Adrenal gland (tissue), 12 donors: ENCODE data around the gene OSCAR. TPM values are rescaled to one million over a fixed set of nuclear protein-coding genes. Genes with fewer than 3 reads are reported as not detected.

ENCODE experiments used
- DNase-seq, 7 donors: peaks; one replicate each; pipeline ENCODE4 v3.0.0-alpha.2; 2019 to 2020
- H3K27ac ChIP-seq, 5 donors: fragments of 200-600 bp; sonication (generic) in 4 of 5; 1 replicate in 3 of 5; 2 replicates in 2 of 5; pipeline versions ENCODE4 v1.5.1 to v1.8.0; 2016 to 2020; ENCODE audit warnings: mild to moderate bottlenecking in 1 of 5
- H3K27me3 ChIP-seq: fragments of 200-600 bp; 2 replicates; pipeline ENCODE4 v1.8.0; 2021
- H3K36me3 ChIP-seq, 2 donors: fragments of 200-600 bp; replicated peaks in 1 of 2; 1 replicate in 1 of 2; 2 replicates in 1 of 2; pipeline versions ENCODE4 v1.5.1 to v1.8.0; 2018 to 2022
- H3K4me1 ChIP-seq, 2 donors: fragments of 200-600 bp; replicated peaks in 1 of 2; 1 replicate in 1 of 2; 2 replicates in 1 of 2; pipeline versions ENCODE4 v1.5.1 to v1.8.0; 2018 to 2021
- H3K4me3 ChIP-seq, 4 donors: fragments of 200-600 bp; sonication (generic) in 3 of 4; one replicate each; pipeline ENCODE4 v1.5.1; 2016 to 2018
- H3K9me3 ChIP-seq, 3 donors: fragments of 200-600 bp; sonication (generic) in 1 of 3; replicated peaks in 1 of 3; 1 replicate in 2 of 3; 2 replicates in 1 of 3; pipeline versions ENCODE4 v1.5.1 to v1.8.0; 2016 to 2021
- CTCF ChIP-seq, 6 experiments: fragments of 450-650 bp in 4 of 6; fragments of 200-600 bp in 2 of 6; sonication (generic) in 1 of 6; IDR thresholded peaks; 1 replicate in 5 of 6; 2 replicates in 1 of 6; pipeline versions ENCODE4 v1.5.1 to v1.8.0; 2016 to 2021; ENCODE audit warnings: antibody characterized with exemption in 6 of 6, mild to moderate bottlenecking in 2 of 6, moderate library complexity in 1 of 6
- POLR2A ChIP-seq, 2 donors: fragments of 450-650 bp; IDR thresholded peaks; one replicate each; pipeline ENCODE4 v1.6.1; 2017; ENCODE audit warnings: antibody characterized with exemption in 2 of 2, mild to moderate bottlenecking in 2 of 2, moderate library complexity in 1 of 2
- WGBS, 4 donors: extraction: QIAGEN DNeasy Blood & Tissue Kit in 2 of 4; methylation state at CpG; one replicate each; pipeline versions ENCODE4 v1.1.5 to v1.1.7; 2013 to 2017; 5-methylcytosine and 5-hydroxymethylcytosine counted together
- intact Hi-C, 2 donors: fragments of 100-400 bp; cut with DNase I; formaldehyde crosslinking; loops; one replicate each; pipeline versions ENCODE4 v1.14.1 to v1.15.0; 2022 to 2023
- polyA plus RNA-seq, 3 donors: library from polyadenylated mRNA; stranded (reverse); fragments of 200-250 nt in 2 of 3; fragments of 350-450 nt in 1 of 3; fragmentation: Illumina TruSeq in 1 of 3; extraction: RNeasy Lipid Tissue Mini Kit (QIAGEN cat#74804) in 1 of 3; gene quantifications; one replicate each; pipeline ENCODE4 v1.2.3, GENCODE V29; 2013 to 2014
- total RNA-seq, 9 donors: library from RNA; depleted of rRNA in 4 of 9; stranded (reverse); fragments of >200 nt in 4 of 9; fragments of 120-200 nt in 1 of 9; fragmentation: NEBNext Ultra II Directional in 1 of 9; extraction: Animal tissue kit (Norgen Biotek cat#: 25700) in 1 of 9; gene quantifications; one replicate each; pipeline versions ENCODE4 v1.1.0 to v1.2.4, GENCODE V29; 2013 to 2023
- donor health status: healthy with polysubstance abuse.
- donor health status: Bipolar disorder and iron deficiency.
- donor health status: DM: yes; HTN: yes; CAD: no.
- donor health status: DM: no; HTN: no; CAD: no.
- donor health status: DM: no; HTN: no; CAD: no.
- donor health status: DM: yes; HTN: yes; CAD: no.

OSCAR gene
- total and polyA plus RNA-seq, 12 donors, result 0.11 to 6.6 (median 2.4) TPM; not detected in 1

GRCh38 chr19:54138489-54139256 lies 38.1 kb upstream of the OSCAR start:
- 17 to 20% (median 19%) methylated on average over 12 to 31 of the region's 31 CpGs for WGBS, 4 donors
- no peak for TF ChIP-seq POLR2A (IDR thresholded peaks at IDR 0.05)
- Histone ChIP-seq H3K4me1 (peaks cover 21 to 39% of the 10 kb centered on the region in 2 donors), H3K27me3 (no peaks in the 10 kb centered on the region), H3K27ac (peak overlapping the region in 3 of 5 donors; percentile 93 to 99 (median 94)), H3K36me3 (peaks cover 0 to 13% of the 10 kb centered on the region in 2 donors), H3K4me3 (peak overlapping the region in 3 of 4 donors; percentile 21 to 100 (median 84)), H3K9me3 (no peaks in the 10 kb centered on the region)
- intact Hi-C loops, result no loop called here
- peak in 2 of 7 donors; percentile 26 to 52 for DNase-seq

- DNase-seq, result peak in 1 of 7 donors; percentile 54
Observed at GRCh38 chr19:54137699-54138488, 37.3 kb upstream of the OSCAR start, which contains the start of gene CNOT3. Gene CNOT3, plus strand, starts transcription at chr19:54137762. Its CDS starts 5,217 bp downstream, at chr19:54142979.

GRCh38 chr19:54136864-54137698 lies 36.5 kb upstream of the OSCAR start:
- H3K9me3 ChIP-seq, result no peaks in the 10 kb centered on the region
- peaks cover 21 to 39% of the 10 kb centered on the region in 2 donors for H3K4me1 ChIP-seq
- no peaks in the 10 kb centered on the region for H3K27me3 ChIP-seq
- intact Hi-C loops, result no loop called here
- H3K36me3 ChIP-seq, result no peaks in the 10 kb centered on the region
- DNase-seq, result peak; percentile 99 to 100 (median 100)
- H3K4me3 ChIP-seq, result peak overlapping the region in 2 of 4 donors; percentile 84 to 100
- H3K27ac ChIP-seq, result peak overlapping the region; percentile 28 to 99 (median 93)
- TF ChIP-seq CTCF (IDR thresholded peaks at IDR 0.05) (no peak), POLR2A (IDR thresholded peaks at IDR 0.05) (peak in 1 of 2 donors; percentile 82)
- WGBS, 4 donors, result 0 to 1% (median 0%) methylated on average over 30 to 46 of the region's 46 CpGs

More at GRCh38 chr19:54137699-54138488, 37.3 kb upstream of the OSCAR start, which contains the start of gene CNOT3:
- intact Hi-C loops, result no loop called here
- Histone ChIP-seq H3K9me3 (no peaks in the 10 kb centered on the region), H3K36me3 (peaks cover 0 to 5% of the 10 kb centered on the region in 2 donors), H3K27ac (peak within 1 kb of the TSS; percentile 28 to 99 (median 93)), H3K4me1 (peaks cover 21 to 39% of the 10 kb centered on the region in 2 donors), H3K27me3 (no peaks in the 10 kb centered on the region), H3K4me3 (peak within 1 kb of the TSS; percentile 21 to 100 (median 84))
- 0 to 2% (median 0%) methylated on average over 12 to 101 of the region's 103 CpGs for WGBS, 4 donors
- TF ChIP-seq POLR2A (IDR thresholded peaks at IDR 0.05) (peak; percentile 55 to 87), CTCF (IDR thresholded peaks at IDR 0.05) (peak in 1 of 6 experiments; percentile 2)

- Histone ChIP-seq H3K4me1 (peaks cover 21 to 36% of the 10 kb centered on the region in 2 donors), H3K4me3 (peak overlapping the region in 2 of 4 donors; percentile 30 to 63), H3K9me3 (no peaks in the 10 kb centered on the region), H3K36me3 (peaks cover 0 to under 1% of the 10 kb centered on the region in 2 donors), H3K27ac (peak overlapping the region; percentile 13 to 79 (median 66)), H3K27me3 (no peaks in the 10 kb centered on the region)
- 5 to 7% (median 6%) methylated on average over 26 to 30 of the region's 30 CpGs for WGBS, 4 donors
- TF ChIP-seq POLR2A (IDR thresholded peaks at IDR 0.05), result no peak
- TF ChIP-seq CTCF (IDR thresholded peaks at IDR 0.05), result no peak
- DNase-seq, result peak in 2 of 7 donors; percentile 32 to 52
- intact Hi-C loops, result no loop called here
Observed at GRCh38 chr19:54136086-54136863, 35.7 kb upstream of the OSCAR start.
